T-helper 2 cell treated with Interferon-gamma antibody and Interleukin-4, amounts not matched to agents 100 ng/mL and 5 ng/mL, for 36 hours (primary cell): ENCODE data around the gene GNGT2. TPM values are rescaled to one million over a fixed set of nuclear protein-coding genes. Genes with fewer than 3 reads are reported as not detected.

Source experiments
- intact Hi-C: fragments of 100-400 bp; cut with micrococcal nuclease; formaldehyde crosslinking; loops from one replicate; pipeline ENCODE4 v1.15.1; 2023
- total RNA-seq: library from RNA; stranded (reverse); gene quantifications from 2 replicates; pipeline ENCODE4 v1.2.3, GENCODE V29; 2022

The GNGT2 gene
- total RNA-seq = 13.3 and 13.7 TPM in 2 replicates

- intact Hi-C loops = loop anchor here (1.0 kb wide), 1 partner anchor 18 kb away; no protein-coding TSS in a partner anchor
Measured at GRCh38 chr17:49210158-49211029, at the start of gene GNGT2, which contains the start of gene ABI3. Gene GNGT2 (minus strand): TSS chr17:49210574. CDS start chr17:49207422, 3,152 bp downstream. Gene ABI3 (plus strand): TSS chr17:49210707. CDS start chr17:49210725, 18 bp downstream.

GRCh38 chr17:49259663-49260010, 49.3 kb upstream of the GNGT2 start:
- intact Hi-C loops = no loop called here

GRCh38 chr17:49258394-49258793, 48.0 kb upstream of the GNGT2 start:
- intact Hi-C loops = no loop called here

- intact Hi-C loops = no loop called here
Measured at GRCh38 chr17:49255125-49255524, 44.8 kb upstream of the GNGT2 start.

- intact Hi-C loops = no loop called here
Measured at GRCh38 chr17:49254066-49254465, 43.7 kb upstream of the GNGT2 start.

GRCh38 chr17:49252148-49252695, 41.8 kb upstream of the GNGT2 start:
- intact Hi-C loops = no loop called here

- intact Hi-C loops = no loop called here
Measured at GRCh38 chr17:49249890-49250522, 39.6 kb upstream of the GNGT2 start.

GRCh38 chr17:49249292-49249794, 39.0 kb upstream of the GNGT2 start:
- intact Hi-C loops = no loop called here

GRCh38 chr17:49247944-49248343, 37.6 kb upstream of the GNGT2 start:
- intact Hi-C loops = no loop called here

- intact Hi-C loops = no loop called here
Measured at GRCh38 chr17:49244839-49245238, 34.5 kb upstream of the GNGT2 start.

- intact Hi-C loops = no loop called here
Measured at GRCh38 chr17:49242813-49243212, 32.4 kb upstream of the GNGT2 start.

GRCh38 chr17:49241692-49242397, 31.5 kb upstream of the GNGT2 start:
- intact Hi-C loops = no loop called here

- intact Hi-C loops = no loop called here
Measured at GRCh38 chr17:49241040-49241439, 30.7 kb upstream of the GNGT2 start.

- intact Hi-C loops = no loop called here
Measured at GRCh38 chr17:49240619-49241018, 30.2 kb upstream of the GNGT2 start.

GRCh38 chr17:49239963-49240362, 29.6 kb upstream of the GNGT2 start:
- intact Hi-C loops = no loop called here

- intact Hi-C loops = no loop called here
Measured at GRCh38 chr17:49235896-49236295, 25.5 kb upstream of the GNGT2 start.

GRCh38 chr17:49234509-49235080, 24.2 kb upstream of the GNGT2 start:
- intact Hi-C loops = no loop called here

- intact Hi-C loops = loop anchor here (2.0 kb wide), 1 partner anchor 39 kb away; no protein-coding TSS in a partner anchor
Measured at GRCh38 chr17:49231563-49231894, 21.2 kb upstream of the GNGT2 start.

GRCh38 chr17:49230636-49231562, 20.5 kb upstream of the GNGT2 start, which contains the start of gene PHOSPHO1:
Gene PHOSPHO1 (minus strand): TSS chr17:49230787. CDS start chr17:49226691, 4,096 bp downstream.
- intact Hi-C loops = loop anchor here (2.0 kb wide), 1 partner anchor 38 kb away; no protein-coding TSS in a partner anchor
